ENCODE results near the gene IFNGR1.
"Not testable (repeated sequence)": the region's sequence is repeated elsewhere in the genome, so short reads cannot be mapped to it uniquely, and the experiment has no call there.

Gene IFNGR1

GRCh38 chr6:137210903-137211302 lies 8.3 kb downstream of the IFNGR1 start:
- no peak for DNase-seq

- no peak for DNase-seq
Measured at GRCh38 chr6:137208279-137208678, 10.9 kb downstream of the IFNGR1 start.

GRCh38 chr6:137207457-137207856 lies 11.7 kb downstream of the IFNGR1 start:
- DNase-seq, result not testable (repeated sequence)

- no peak for DNase-seq
Measured at GRCh38 chr6:137206577-137206976, 12.6 kb downstream of the IFNGR1 start.

GRCh38 chr6:137203256-137203655 lies 15.9 kb downstream of the IFNGR1 start:
- DNase-seq, result no peak

- DNase-seq, result no peak
Measured at GRCh38 chr6:137202078-137202477, 17.1 kb downstream of the IFNGR1 start.

GRCh38 chr6:137201006-137201405 lies 18.2 kb downstream of the IFNGR1 start:
- DNase-seq, result no peak

- DNase-seq, result no peak
Measured at GRCh38 chr6:137200288-137200687, 18.9 kb downstream of the IFNGR1 start.

GRCh38 chr6:137197684-137198645 lies 21.2 kb downstream of the IFNGR1 start:
- DNase-seq, result no peak

GRCh38 chr6:137193256-137194070 lies 25.7 kb downstream of the IFNGR1 start:
- DNase-seq, result no peak

- DNase-seq, result no peak
Measured at GRCh38 chr6:137192821-137193220, 26.4 kb downstream of the IFNGR1 start.

- no peak for DNase-seq
Measured at GRCh38 chr6:137191670-137192069, 27.5 kb downstream of the IFNGR1 start.

- no peak for DNase-seq
Measured at GRCh38 chr6:137191236-137191635, 27.9 kb downstream of the IFNGR1 start.

- DNase-seq, result no peak
Measured at GRCh38 chr6:137190583-137191094, 28.5 kb downstream of the IFNGR1 start.

GRCh38 chr6:137188855-137189254 lies 30.3 kb downstream of the IFNGR1 start:
- no peak for DNase-seq

GRCh38 chr6:137185290-137185689 lies 33.9 kb downstream of the IFNGR1 start:
- DNase-seq, result no peak

GRCh38 chr6:137182654-137183073 lies 36.5 kb downstream of the IFNGR1 start:
- DNase-seq, result no peak

GRCh38 chr6:137181891-137182653 lies 37.1 kb downstream of the IFNGR1 start:
- DNase-seq, result no peak

GRCh38 chr6:137177611-137178010 lies 41.6 kb downstream of the IFNGR1 start:
- no peak for DNase-seq

- no peak for DNase-seq
Measured at GRCh38 chr6:137176729-137177128, 42.5 kb downstream of the IFNGR1 start.

GRCh38 chr6:137175868-137176245 lies 43.3 kb downstream of the IFNGR1 start:
- no peak for DNase-seq

- DNase-seq, result no peak
Measured at GRCh38 chr6:137175157-137175867, 43.9 kb downstream of the IFNGR1 start.
